Activated naive CD8-positive, alpha-beta T cell (primary cell): ENCODE measurements around the gene SLC17A7.

Experiments used
- H3K27ac Mint-ChIP-seq: one replicate; pipeline ENCODE4 v1.8.0; 2021; ENCODE audit warnings: mixed read lengths
- H3K27me3 Mint-ChIP-seq: one replicate; pipeline ENCODE4 v1.8.0; 2021; ENCODE audit warnings: mixed read lengths
- H3K36me3 Mint-ChIP-seq: one replicate; pipeline ENCODE4 v1.8.0; 2021; ENCODE audit warnings: mixed read lengths
- H3K4me1 Mint-ChIP-seq: one replicate; pipeline ENCODE4 v1.8.0; 2021; ENCODE audit warnings: low read depth, mixed read lengths
- H3K4me3 Mint-ChIP-seq: one replicate; pipeline ENCODE4 v1.8.0; 2021; ENCODE audit warnings: mild to moderate bottlenecking, mixed read lengths
- H3K9me3 Mint-ChIP-seq: one replicate; pipeline ENCODE4 v1.8.0; 2021; ENCODE audit warnings: low read depth, mixed read lengths

Gene SLC17A7

DNA sequence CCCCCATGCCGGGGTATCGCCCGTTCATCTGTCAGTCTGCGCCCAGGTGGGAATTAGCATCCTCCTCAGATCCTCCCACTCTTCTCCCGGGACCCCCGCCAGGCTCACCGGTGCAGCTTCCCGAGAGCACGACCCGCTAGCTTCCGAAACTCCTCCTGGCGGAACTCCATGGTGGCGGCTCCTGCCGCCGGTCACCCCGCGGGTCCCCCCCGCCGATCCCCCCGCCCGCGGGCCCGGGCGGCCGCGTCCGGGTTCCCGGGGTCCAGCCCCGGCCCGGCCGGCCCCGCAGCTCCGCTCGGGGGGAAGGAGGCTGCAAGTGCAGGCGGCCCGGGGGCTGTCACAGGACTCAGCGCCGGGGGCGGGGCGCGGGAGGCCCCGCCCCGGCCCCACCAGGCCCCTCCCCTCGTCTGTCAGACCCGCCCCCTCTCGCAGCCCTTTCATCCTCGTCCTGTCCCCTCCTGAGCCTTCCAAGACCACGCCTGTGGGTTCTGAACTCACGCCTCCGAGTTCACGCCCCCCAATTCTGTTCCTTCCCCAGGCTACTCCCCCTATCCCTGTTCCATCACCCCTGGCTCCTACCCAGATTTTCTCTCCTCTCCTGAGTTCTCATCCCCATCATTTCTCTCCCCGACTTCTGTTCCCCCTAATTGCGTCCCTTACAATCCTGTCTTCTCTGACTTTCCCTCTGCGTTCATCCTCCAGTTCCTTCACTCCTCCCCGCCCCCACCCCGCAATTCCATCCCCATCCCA, at the start of gene SLC17A7:
SLC17A7 (minus strand) TSS at position 318 of the 750 bp plus-strand sequence; CDS start at position 170, 148 bp downstream.
- Mint-ChIP-seq H3K9me3 (no peaks in the 10 kb centered on the region), H3K36me3 (no peaks in the 10 kb centered on the region), H3K27ac (no peak within 1 kb of the TSS), H3K4me3 (peak within 1 kb of the TSS; percentile 79), H3K27me3 (peaks cover 46% of the 10 kb centered on the region), H3K4me1 (peaks cover 28% of the 10 kb centered on the region)

DNA sequence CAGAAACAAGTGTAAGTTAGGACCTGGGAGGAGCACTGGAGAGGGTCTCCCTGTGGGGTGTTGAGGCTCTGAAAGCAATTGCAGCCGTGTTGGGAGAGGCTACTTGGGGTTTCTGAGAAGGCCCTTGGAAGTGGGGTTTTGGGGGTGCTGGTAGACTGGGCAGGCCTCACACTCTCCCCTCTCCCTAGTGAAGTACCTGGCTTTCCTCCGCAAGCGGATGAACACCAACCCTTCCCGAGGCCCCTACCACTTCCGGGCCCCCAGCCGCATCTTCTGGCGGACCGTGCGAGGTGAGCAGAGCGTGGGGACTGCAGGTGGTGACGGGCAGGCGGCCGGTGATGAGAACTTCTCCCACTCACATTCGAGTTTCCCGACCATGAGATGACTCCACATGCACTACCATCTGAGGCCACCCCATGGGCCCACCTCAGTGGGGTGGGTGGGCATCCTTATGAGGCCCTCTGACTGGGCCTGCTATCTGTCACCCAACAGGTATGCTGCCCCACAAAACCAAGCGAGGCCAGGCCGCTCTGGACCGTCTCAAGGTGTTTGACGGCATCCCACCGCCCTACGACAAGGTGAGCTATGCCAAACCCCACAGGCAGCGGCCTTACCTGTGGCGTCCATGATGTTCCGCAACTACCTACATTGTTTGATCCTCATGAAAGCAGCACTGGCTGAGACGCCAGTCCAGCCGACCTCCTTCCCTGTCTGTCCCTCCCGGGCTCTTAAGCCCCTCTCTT, 49.1 kb upstream of the SLC17A7 start:
- peak overlapping the region; percentile 100 for H3K27ac Mint-ChIP-seq
- peaks cover 26% of the 10 kb centered on the region for H3K36me3 Mint-ChIP-seq
- H3K27me3 Mint-ChIP-seq: no peaks in the 10 kb centered on the region
- no peaks in the 10 kb centered on the region for H3K9me3 Mint-ChIP-seq
- H3K4me1 Mint-ChIP-seq: peaks cover 38% of the 10 kb centered on the region
- peak overlapping the region; percentile 99 for H3K4me3 Mint-ChIP-seq

DNA sequence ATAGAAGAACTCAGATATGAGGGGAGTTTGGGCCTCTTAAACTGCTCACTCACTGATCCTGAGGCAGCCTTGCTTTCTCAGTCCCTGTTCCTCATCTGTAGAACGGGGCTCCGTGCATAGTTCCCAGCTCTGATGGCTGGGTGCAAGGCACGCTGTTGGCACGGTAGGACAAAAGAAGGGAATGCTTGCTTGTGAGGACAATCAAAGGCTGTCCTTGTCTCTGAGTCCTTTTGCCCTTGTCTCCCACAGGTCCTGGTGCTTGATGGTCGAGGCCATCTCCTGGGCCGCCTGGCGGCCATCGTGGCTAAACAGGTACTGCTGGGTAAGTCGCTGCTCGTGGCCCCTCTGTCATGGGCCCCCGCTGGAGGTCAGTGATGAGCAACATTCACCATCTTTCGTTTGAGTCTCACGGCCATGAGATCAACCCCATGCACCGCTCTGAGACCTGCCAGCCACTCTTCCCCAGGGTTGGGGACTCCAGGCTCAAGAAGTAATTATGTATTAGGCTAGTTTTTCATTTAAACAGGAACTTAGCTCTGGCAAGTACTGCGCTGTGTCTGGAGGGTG, 48.4 kb upstream of the SLC17A7 start:
- H3K4me3 Mint-ChIP-seq: peak overlapping the region; percentile 99
- peak overlapping the region; percentile 100 for H3K27ac Mint-ChIP-seq
- no peaks in the 10 kb centered on the region for H3K9me3 Mint-ChIP-seq
- H3K4me1 Mint-ChIP-seq: peaks cover 32% of the 10 kb centered on the region
- H3K27me3 Mint-ChIP-seq: no peaks in the 10 kb centered on the region
- peaks cover 26% of the 10 kb centered on the region for H3K36me3 Mint-ChIP-seq

DNA sequence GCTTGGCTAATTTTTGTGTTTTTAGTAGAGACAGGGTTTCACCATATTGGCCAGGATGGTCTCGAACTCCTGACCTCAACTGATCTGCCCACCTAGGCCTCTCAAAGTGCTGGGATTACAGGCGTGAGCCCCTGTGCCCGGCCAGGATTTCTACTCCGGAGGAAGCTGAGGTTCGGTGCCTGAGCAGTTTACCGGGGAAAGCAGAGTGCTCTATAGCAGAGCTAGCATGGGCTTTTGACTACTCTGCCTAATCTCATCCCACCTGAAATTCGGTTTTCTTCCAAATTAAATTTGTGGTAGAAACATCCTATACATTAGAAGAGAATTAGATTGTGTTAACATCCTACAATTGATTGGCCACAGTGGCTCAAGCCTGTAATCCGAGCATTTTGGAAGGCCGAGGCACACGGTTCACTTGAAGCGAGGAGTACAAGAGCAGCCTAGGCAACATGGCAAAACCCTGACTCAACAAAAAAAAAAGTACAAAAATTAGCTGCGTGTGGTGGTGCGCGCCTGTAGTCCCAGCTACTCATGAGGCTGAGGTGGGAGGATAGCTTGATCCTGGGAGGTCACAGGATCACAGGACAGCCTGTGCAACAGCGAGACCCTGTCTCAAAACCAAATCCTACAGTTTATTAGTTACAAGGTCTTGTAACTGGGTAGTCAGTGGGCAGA, 47.7 kb upstream of the SLC17A7 start:
- Mint-ChIP-seq H3K27ac (peak overlapping the region; percentile 100), H3K4me3 (peak overlapping the region; percentile 99), H3K36me3 (peaks cover 26% of the 10 kb centered on the region), H3K4me1 (peaks cover 32% of the 10 kb centered on the region), H3K9me3 (no peaks in the 10 kb centered on the region), H3K27me3 (no peaks in the 10 kb centered on the region)

DNA sequence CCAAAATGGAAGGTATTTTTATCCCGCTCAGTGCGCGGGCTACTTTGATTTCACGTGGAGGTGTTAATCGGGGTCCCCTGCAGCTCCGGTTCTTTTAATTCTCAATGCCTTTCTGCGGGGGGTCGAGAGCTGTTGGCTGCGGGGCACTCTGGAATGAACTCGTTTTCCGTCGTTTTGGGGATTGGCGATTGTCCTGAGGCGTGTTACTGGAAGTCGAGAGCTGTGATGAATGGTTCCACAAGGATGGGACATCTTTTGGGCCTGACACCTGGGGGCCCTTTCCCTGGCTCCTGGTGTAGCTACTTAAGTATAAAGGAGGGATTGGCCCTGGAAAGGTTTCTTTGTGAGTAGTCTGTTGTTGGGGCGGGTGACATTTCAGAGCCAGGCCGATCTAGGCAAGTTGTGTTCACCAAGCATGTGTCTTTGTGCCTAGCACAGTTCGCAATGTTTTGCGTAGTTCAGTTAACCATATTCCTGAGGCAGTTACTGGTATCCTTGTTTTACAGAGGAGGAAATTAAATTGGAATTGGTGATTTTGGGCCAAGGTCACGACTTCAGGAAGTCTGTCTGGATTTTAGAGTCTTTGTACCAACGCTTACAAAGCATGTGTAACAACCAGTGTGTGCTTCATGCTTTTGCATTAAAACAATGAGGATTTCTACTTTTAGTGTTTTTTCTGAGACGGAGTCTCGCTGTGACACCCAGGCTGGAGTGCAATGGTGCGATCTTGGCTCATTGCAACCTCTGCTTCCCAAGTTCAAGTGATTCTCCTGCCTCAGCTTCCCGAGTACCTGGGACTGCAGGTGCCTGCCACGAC, 46.9 kb upstream of the SLC17A7 start:
- H3K4me1 Mint-ChIP-seq: peaks cover 35% of the 10 kb centered on the region
- H3K27me3 Mint-ChIP-seq: no peaks in the 10 kb centered on the region
- peak overlapping the region; percentile 99 for H3K4me3 Mint-ChIP-seq
- no peaks in the 10 kb centered on the region for H3K9me3 Mint-ChIP-seq
- peaks cover 26% of the 10 kb centered on the region for H3K36me3 Mint-ChIP-seq
- H3K27ac Mint-ChIP-seq: peak overlapping the region; percentile 100

DNA sequence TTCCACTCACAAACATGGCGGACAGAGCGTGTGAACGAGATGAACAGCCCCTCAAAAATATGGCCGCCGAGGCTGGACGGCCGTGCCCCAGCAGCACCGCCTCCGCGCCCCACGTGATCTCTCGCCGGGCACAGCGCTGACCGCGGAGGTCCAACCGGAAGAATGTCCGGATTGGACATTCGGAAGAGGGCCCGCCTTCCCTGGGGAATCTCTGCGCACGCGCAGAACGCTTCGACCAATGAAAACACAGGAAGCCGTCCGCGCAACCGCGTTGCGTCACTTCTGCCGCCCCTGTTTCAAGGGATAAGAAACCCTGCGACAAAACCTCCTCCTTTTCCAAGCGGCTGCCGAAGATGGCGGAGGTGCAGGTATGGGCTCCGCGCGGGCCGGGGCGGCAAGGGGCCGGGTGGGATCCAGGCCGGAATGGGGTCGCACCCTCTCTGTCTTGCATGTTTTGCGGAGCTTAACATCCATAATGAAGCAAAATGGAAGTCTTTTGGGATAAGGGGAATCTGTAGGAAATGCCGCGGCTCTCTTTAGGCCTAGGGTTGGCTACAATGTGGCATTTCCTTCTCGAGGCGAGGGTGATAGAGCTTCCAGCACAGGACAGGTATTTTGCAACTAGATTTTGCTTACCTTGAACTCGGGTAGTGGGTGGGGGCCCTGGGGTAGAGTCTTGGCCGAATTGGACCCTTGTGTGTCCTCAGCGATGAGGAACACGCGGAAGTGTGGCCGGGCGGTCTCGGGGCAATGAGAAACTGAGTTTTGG, 46.1 kb upstream of the SLC17A7 start, which contains the start of gene RPL13A:
RPL13A (plus strand) TSS at position 332 of the 769 bp plus-strand sequence; CDS start at position 354, 22 bp downstream.
- peak within 1 kb of the TSS; percentile 100 for H3K27ac Mint-ChIP-seq
- peaks cover 26% of the 10 kb centered on the region for H3K36me3 Mint-ChIP-seq
- H3K4me1 Mint-ChIP-seq: peaks cover 34% of the 10 kb centered on the region
- no peaks in the 10 kb centered on the region for H3K9me3 Mint-ChIP-seq
- H3K27me3 Mint-ChIP-seq: no peaks in the 10 kb centered on the region
- peak within 1 kb of the TSS; percentile 99 for H3K4me3 Mint-ChIP-seq

DNA sequence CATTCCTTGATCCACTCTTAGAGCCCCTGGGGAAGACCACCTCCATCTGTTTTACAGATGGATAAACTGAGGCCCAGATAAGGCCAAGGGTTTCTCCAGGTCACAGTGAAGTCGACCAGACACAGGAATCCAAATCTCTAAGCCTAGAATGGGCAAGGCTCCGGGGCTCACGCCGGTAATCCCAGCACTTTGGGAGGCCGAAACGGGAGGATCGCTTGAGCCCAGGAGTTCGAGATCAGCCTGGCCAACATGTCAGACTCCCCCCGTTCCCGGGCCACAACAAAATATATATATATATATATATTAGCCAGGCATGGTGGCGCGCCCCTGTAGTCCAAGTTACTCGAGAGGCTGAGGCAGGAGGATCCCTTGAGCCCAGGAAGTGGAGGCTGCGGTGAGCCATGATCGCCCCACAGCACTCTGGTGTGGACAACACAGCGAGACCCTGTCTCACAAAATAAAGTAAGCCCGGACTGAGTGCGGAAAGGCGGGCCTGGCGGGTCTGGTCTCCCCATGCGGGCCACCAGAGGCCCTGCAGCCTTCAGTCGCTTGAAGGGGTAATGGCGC, 45.5 kb upstream of the SLC17A7 start:
- Mint-ChIP-seq H3K4me1 (peaks cover 30% of the 10 kb centered on the region), H3K27me3 (no peaks in the 10 kb centered on the region), H3K27ac (peak overlapping the region; percentile 100), H3K9me3 (no peaks in the 10 kb centered on the region), H3K36me3 (peaks cover 26% of the 10 kb centered on the region), H3K4me3 (peak overlapping the region; percentile 99)

DNA sequence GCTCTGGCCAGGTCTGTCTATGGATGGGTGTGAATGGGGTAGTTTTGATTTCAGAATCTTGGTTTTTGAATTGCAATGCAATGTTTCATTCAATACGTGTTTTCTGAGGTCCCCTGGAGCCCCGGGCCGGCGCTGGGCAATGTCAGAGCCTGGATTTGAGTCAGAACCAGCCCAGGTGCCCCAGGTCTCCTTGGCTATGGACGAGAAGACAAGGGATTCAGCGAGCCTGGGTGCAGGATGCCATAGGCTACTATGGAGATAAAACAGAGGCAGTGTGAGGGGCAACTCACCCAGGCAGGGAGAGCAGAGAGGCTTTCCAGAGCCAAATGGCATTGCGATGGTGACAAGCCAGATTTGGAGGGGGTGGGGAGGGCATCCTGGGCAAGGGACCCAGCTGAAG, 44.9 kb upstream of the SLC17A7 start:
- H3K36me3 Mint-ChIP-seq: peaks cover 24% of the 10 kb centered on the region

DNA sequence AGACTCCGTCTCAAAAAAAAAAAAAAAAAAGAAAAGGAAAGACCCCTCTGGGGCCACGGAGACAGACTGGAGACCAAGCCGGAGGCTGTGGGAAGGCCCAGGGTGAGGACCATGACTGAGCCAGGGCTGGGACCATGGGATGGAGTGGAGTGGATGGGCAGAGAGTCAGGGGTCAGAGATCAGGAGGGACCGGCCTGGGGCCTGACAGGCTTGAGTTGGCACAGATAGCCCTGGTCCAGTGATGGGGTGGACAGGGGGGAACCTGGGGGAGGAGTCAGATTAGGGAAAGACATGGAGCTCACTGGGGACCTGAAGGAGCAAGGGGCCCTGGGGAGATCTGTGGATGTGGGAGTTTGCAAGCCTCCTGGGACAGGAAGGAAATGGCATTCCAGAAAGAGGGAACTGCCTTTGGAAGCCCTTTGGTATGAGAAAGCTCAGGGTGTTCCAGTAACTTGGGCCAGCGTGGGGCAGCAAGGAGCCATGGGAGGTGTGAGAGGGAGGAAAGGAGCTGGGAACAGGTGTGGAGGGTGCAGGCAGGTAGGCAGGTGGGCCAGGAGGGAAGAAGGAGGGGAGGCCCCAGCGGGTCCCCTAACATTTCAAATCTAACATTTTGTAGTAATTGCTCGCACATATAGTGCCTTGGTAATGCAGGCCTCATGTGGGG, 39.8 kb upstream of the SLC17A7 start:
- Mint-ChIP-seq H3K4me3 (no peak overlapping the region), H3K27ac (peak overlapping the region; percentile 72), H3K9me3 (no peaks in the 10 kb centered on the region), H3K27me3 (no peaks in the 10 kb centered on the region), H3K36me3 (peaks cover 3% of the 10 kb centered on the region), H3K4me1 (peaks cover 27% of the 10 kb centered on the region)

More for the DNA sequence above, 44.9 kb upstream of the SLC17A7 start:
- Mint-ChIP-seq H3K27me3 (no peaks in the 10 kb centered on the region), H3K27ac (peak overlapping the region; percentile 85), H3K9me3 (no peaks in the 10 kb centered on the region), H3K4me1 (peaks cover 32% of the 10 kb centered on the region), H3K4me3 (peak overlapping the region; percentile 52)

DNA sequence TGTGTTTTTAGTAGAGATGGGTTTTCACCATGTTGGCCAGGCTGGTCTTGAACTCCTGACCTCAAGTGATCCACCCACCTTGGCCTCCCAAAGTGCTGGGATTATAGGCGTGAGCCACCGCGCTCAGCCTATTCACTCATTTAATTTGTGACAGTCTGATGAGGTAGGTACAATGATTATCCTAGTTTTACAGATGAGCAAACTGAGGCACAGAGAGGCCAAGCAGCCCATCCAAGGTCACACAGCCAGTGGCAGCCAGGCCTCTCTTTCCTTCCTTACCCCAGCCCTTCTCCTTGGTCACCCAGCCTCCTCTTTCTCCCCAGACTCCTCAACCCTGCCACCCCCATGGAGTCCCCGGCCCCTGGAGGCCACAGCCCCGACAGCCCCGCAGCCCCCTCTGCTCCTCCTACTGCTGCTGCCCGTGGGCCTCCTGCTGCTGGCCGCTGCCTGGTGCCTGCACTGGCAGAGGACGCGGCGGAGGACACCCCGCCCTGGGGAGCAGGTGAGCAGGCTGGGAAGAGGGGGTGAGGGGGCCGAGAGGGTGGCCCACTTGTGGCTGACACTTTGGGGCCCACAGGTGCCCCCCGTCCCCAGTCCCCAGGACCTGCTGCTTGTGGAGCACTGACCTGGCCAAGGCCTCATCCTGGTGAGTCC, 38.8 kb upstream of the SLC17A7 start:
- Mint-ChIP-seq H3K36me3 (peaks cover 3% of the 10 kb centered on the region), H3K27ac (peak overlapping the region; percentile 75)

DNA sequence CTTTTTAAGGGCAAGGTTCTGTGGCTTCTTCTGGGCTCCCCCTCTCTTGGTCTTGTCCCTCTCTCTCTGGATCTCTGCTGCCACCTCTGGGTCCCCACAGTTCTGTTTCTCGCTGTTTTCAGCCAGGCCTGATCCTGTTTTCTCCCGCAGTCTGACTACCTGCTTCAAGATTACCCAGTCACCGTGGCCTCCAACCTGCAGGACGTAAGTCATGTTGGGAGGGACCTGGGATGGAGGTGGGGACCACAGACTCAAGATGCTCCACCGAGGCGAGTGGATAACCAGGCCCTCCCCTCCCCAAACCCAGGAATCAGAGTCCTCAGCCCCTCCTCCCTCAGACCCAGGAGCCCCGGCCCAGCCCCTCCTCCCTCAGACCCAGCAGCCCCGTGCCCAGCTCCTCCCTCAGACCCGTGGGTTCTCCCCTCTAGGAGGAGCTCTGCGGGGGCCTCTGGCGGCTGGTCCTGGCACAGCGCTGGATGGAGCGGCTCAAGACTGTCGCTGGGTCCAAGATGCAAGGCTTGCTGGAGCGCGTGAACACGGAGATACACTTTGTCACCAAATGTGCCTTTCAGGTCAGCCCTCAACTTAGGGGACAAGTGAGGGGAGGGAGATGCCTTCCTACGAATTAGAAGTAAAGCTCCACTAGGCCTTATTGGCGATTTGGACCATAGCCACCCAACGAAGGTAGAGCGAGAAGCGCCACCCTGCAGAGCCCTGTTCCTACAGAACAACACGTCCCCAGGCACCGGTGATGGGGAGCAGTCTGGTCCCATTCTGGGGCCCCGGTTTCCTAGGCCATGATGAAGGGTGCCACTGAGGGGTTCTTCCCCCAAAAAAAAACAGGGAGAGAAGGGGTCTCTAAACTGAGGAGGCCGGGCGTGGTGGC, 34.9 kb upstream of the SLC17A7 start:
- peaks cover 3% of the 10 kb centered on the region for H3K36me3 Mint-ChIP-seq
- no peaks in the 10 kb centered on the region for H3K27me3 Mint-ChIP-seq
- no peaks in the 10 kb centered on the region for H3K9me3 Mint-ChIP-seq
- peak overlapping the region; percentile 96 for H3K27ac Mint-ChIP-seq
- peak overlapping the region; percentile 94 for H3K4me3 Mint-ChIP-seq
- H3K4me1 Mint-ChIP-seq: peaks cover 44% of the 10 kb centered on the region

More for the DNA sequence above, 38.8 kb upstream of the SLC17A7 start:
- Mint-ChIP-seq H3K4me1 (peaks cover 33% of the 10 kb centered on the region), H3K27me3 (no peaks in the 10 kb centered on the region), H3K9me3 (no peaks in the 10 kb centered on the region), H3K4me3 (peak overlapping the region; percentile 7)
